Dermis microvascular lymphatic vessel endothelial cell (primary cell): ENCODE data around the gene MME. TPM values are rescaled to one million over a fixed set of nuclear protein-coding genes. Genes with fewer than 3 reads are reported as not detected.
"Not testable (repeated sequence)": the region's sequence is repeated elsewhere in the genome, so short reads cannot be mapped to it uniquely, and the experiment has no call there.

Experiments used
- DNase-seq, 2 donors: peaks; one replicate each; pipeline versions ENCODE4 v3.0.0 to v3.0.0-alpha.2; 2010; ENCODE audit warnings: low read depth in 2 of 2
- total RNA-seq: library from RNA; depleted of rRNA; stranded (reverse); fragments of >200 nt; gene quantifications from 2 replicates; pipeline ENCODE4 v1.2.1, GENCODE V29; 2014

The MME gene
- total RNA-seq, 1 donor from 2014 or later = 1.3 TPM

DNA sequence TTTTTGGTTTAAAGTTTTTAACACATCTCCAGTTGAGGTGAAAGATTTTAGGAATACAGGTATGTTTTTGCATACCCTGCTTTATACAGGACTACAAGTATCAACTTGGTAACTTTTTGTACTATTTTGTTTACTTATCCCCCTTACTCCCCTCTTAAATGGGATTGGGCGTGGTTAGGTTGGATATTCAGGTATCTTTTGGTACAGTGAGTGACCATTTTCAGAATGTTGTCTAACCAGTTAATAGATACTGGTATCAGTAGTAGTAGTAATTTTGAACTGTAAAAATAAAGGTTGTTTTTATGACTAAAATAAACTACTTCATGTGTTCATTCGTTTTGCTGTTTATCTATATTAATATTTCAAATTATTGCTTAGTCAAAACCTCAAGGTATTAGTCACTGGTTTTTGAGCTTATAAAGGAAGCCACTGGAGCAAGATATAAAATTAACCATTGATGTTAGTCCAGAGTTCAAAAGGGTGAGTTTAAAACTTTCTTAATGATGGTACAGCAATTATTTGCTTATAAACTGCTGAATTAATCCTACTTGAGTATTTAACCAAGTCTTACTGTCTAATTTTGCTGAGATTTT is 3.3 kb downstream of the MME start:
- DNase-seq = no peak

DNA sequence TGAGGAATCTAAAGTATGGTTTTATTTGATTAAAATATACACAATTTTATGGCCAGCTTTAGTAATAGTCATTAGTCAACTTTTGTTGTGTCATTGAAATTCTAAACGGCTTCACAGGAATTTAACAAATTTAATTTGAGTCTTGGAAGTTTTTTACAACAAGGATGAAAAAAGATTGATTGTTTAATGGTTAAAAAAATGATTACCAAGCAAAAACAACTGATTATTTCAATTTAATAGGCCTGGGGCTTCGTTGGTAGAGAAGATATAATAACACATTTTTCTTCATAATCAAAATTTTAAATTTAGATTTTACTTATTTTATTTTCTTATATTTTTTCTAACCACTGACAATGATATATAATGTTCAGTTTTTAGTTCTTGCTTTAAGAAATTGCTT is 4.4 kb downstream of the MME start:
- DNase-seq = no peak

DNA sequence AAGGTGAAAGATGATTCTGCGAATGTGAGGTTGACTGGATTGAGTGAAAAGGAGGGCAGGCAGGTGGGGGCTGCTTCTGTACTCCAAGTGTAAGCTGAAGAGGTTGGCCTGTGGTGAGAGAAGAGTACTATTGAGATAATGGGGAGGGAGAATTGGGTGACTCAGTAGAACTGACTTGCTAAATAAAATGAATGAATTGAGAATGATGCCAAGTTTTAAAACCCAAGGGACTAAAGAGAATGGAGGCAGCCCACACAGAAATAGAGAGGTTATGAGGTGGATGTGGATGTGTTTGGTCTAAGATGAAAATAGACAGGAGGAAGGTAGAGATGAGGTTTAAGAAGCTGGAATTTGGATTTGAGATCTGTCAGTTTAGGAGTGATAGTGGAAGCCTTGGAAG is 5.9 kb downstream of the MME start:
- DNase-seq = no peak

DNA sequence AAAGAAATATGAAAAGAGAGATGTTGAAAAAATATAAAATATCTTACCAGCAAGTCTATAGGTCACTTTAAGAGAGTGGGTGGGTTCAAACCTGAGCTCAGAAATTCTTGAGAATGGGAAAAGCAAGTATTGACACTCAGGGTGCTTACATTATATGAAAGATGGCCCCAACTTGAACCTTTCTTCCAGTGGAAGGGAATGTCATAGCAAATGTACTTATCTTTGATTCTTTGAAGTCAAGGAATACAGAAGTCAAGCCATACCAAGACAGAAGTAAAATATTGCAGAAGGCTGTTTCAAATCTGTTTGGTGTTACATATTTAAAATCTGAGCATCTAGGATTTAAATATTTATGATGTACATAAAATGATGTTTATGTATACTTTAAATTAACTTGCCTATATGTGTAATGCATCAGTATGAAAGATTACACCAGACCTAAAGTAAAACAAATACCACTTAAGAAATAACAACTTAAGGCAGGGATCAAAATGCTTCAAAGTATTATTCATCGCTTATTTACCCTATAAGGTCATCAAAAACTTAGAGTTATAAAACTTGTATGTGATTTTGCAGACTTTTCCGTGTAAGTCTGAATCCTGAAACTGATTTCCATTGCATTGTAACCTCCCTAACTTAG is 8.7 kb downstream of the MME start:
- DNase-seq = no peak

DNA sequence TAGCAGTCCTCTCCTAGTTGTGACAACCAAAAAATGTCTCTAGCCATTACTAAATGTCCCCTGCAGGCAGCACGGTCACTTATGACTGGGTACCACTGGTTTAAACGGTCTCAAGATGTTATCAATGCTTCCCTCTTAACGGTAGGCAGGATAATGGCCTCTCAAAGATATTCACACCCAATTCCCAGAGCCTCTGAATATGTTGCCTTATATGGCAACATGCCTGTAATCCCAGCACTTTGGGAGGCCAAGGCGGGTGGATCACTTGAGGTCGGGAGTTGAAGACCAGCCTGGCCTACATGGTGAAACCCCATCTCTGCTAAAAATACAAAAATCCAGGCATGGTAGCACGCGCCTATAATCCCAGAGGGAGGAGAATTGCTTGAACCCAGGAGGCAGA is 9.4 kb downstream of the MME start:
- DNase-seq = no peak

DNA sequence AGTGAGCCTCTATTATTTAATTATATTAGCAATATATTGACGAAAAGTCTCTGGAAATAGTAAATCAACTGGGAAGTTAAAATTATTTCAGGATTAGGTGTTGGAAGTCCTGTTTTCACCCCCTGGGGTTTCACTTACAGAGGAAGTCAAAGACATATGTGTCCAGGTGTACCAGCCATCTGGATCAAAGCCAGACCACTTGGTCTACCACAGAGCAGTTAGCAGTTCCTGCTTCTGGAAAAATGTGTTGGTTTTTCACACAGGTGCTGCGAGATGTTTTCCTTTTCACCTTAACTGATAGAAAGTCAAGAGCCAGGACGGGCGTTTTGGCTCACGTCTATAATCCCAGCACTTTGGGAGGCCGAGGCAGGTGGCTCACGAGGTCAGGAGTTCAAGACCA is 13.1 kb downstream of the MME start:
- DNase-seq = no peak

DNA sequence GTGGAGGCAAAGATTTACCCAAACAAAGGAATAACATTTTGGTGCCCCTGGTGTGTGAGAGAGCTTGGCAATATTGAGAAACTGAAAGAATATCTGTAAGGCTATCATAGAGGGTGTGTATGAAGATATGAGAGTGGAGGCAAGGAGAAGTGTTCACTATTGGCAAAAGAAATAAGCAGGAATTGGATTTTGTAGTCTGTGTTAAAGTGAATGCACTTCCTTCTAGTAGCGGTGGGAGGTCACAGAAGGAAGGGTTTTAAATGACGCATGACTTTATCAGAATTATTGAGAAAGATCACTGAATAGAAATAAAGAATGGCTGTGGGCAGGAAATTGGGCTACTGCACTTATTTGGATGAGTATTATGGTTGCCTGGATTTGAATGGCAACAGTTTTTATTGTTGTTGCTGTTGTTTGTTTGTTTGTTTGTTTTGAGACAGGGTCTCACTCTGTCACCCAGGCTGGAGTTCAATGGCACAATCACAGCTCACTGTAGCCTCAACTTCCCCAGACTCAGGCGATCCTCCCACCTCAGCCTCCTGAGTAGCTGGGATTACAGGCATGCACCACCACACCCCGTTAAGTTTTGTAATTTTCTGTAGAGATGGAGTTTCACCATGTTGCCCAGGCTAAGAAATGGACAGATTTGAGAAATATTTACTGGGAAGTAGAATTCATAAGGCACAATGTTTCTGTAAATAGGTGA is 16.3 kb downstream of the MME start:
- no peak for DNase-seq

DNA sequence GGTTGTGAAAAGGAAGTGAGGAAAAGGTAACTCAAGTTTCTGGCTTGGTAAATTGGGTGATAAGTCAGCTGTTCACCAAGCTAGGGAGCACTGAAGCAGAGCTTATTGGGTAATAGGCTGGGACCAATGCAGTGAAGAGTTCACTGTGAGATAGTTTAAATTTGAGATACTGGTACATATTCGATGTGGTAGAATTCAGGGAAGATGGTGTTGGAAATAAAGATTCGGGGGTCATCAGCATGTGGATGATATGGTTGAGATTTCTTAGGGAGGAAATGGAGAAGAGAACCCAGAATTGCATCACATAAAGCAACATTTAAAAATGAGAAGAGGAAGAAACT is 16.9 kb downstream of the MME start:
- no peak for DNase-seq

DNA sequence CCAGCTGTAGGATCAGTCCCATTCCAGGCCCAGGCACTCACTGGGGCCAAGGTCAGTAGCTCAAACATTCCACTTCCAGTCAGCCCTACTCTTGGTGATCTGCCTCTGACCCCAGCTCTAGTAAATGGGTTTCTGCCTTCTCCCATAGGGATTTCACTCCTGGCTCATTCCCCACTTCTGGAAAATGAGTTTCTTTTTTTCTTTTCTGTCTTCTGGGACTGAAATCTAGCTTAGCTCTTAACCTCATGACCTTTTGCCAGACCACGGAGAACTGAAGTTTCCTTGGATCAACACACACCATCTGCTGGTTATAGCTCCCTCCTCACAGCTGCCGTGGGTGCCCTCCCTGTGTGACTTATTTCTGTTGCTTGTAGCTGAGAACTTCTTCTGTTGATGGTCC is 21.3 kb downstream of the MME start:
- no peak for DNase-seq

DNA sequence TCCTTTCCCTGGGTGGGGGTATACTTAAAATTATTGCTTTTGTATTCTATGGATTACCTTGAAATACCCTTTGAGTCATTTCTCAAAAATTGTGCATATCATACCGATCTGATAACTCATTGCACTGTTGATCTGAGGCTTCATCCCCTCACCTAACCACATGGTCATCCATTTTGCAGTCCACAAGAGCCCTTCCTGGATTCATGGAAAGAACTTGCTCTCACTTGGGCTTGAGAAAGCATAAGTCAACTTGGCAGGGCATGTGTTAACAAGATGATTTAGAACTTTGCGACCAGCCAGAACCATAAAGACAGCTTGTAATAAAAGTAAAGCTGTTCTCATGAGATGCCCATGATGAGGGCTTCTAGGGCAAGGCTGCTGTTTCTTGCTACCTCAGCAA is 22.2 kb downstream of the MME start:
- DNase-seq = no peak

DNA sequence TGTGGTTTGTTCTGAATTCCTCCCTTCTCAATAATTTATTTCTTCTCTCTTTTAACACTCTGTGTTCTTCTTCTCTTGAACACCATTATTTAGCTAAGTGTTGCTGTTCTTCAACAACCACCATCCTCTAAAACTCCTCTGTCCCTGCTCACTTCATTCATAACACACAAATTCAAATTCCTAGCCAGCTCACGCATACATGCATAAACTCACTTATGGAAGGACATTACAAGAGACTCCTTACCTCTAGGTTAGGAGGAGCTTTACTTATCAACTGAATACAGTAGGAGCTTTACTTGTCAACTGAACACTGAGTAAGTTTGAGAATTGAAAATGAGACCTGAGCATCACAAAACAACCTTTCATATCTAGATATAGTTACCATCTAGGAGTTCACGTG is 23.6 kb downstream of the MME start:
- no peak for DNase-seq

DNA sequence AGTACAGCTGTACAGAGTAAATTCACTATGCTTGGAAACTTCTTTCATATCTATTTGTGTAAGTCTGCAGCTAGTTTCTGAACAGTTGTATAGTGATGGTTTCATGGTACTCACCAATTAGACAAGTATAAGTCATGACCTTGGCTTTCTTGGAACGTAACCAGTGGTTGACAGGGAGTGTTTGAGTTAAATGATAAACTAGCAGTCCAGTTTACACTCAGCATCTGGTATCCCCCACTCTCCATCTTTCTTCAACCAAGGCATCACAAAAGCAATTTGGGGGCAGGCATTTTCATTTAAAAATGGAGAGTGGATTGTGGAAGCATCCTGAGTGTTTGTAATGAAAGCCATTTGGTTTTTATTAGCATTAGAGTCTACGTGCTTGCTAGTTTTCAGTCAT is 26.0 kb downstream of the MME start:
- DNase-seq = no peak

DNA sequence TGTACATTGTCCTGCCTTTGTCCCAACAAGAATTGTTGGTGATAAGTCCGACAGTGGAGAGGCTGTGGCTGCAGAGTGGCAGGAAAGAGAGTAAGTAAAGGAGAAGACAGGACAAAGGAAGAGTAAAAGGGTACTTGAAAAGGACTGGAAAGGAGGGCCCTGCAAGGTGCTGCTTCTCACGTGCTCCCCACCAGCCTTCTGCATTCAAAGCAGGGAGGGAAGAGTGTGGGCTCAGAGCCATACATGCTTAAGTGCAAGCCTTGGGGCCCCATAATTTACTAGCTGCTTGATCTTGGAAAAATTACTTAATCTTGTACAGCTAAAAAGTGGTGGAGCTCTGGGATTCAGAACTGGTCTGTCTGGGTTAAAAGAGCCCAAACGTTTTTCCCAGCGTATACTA is 29.9 kb downstream of the MME start:
- no peak for DNase-seq

DNA sequence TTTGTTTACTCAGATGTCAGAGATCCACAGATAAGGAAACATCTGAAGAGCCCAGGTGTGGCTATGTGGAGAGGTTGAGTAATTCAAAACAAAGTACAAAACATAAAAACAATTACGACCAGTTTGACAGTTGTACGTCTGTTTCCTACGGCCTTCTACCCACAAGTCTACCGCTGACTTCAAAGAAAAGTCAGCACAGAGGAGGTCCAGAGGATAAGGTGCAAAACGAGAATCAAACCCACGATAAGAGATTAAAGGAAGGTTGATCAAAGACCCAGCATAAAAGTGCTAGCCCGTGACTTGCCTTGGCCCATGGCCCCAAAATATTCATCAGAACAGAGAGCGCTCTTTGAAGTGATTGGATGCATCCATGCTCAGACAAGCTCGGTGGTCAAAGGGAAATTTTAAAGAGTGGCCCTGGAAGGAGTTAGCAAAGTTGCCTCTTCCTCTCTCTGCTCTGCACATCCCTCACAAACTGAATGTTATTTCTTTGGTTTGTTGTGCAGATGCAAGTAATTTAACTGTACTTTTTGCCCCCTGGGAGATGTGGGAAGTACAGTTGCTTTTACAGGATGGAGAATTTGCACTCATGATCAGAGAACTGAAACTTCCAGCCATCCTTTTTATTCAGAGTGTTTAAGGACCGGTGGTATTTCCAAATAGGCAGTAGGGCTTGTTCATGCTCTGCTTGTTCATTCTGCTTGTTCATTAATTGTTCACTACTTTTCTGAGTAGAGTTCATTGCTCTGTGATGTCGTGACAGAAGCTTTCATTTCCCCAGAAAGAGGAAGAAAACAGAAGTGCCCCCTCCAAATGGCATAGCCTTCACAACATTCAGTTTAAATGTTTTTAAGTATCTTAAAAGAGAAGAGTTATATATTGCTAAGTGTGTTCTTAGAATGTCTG is 31.1 kb downstream of the MME start:
- DNase-seq = no peak

DNA sequence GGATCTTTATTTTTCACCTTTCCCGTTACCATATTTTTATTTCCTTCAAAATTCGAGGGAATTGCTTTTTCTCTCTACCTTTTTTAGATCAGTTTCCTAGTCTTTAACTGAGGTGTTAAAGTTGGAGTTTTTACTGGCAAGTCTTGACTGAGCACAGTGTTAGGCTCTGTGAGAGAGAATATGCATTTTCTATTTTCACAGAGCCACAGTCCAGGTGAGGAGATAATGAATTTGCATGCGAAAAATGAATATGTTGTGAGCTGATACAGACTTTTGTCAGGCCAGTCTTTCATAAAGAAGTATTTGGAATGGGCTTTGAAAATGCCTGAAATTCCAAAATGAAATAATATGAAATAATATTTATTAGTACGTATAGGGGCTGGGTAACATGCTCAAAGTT is 31.9 kb downstream of the MME start:
- no peak for DNase-seq

DNA sequence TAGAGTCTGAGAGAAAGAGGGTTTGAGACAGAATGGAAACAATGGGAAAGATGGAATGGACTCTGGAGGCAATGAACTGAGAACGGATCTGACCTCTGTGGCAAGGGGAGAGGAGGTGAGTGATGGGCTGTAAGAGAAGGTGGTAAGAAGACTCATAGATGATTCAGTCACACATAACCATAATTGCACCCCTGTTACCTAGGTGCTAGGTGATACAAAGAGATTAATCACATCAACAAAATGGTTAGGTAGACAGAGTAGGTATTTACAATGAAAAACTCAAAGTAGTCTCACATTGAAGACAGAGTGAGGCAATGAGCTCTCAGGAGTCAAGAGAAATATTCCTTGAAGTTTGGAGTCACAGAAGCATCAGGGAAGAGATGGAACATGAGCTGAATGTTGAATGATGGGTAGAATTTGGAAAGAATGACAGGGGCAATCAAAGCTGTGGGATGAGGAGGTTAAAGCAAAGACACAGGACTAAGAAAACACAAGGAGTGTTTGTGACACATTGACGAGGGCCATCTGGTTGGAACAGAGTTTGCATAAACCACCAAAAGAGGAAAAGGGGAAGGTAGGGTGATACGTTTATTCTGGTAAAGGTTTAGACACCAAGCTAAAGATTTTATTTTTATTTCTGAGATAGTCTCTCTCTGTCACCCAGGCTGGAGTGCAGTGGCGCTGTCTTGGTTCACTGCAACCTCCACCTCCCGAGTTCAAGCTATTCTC is 32.7 kb downstream of the MME start:
- DNase-seq = no peak

DNA sequence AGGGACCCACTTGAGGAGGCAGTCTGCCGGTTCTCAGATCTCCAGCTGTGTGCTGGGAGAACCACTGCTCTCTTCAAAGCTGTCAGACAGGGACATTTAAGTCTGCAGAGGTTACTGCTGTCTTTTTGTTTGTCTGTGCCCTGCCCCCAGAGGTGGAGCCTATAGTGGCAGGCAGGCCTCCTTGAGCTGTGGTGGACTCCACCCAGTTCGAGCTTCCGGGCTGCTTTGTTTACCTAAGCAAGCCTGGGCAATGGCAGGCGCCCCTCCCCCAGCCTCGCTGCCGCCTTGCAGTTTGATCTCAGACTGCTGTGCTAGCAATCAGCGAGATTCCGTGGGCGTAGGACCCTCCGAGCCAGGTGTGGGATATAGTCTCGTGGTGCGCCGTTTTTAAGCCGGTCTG is 44.6 kb downstream of the MME start:
- DNase-seq = not testable (repeated sequence)

DNA sequence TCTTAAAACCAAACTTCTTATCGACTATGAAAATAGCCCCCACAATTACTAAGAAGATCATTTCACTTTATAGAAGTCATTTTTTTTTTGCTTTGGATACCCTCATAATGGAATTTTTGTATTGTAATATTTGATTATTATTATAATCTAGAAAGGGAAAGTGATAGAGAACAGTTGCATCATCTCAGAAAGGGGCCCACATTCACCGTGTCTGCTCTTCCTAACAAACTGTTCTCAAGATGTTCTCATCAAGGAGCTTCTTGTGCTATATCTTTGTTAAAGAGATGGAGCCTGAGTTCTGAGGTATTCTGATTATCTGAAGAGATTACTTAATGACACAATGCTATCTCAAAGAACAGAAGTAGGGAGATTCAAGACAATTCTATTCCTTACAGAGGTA is 49.3 kb downstream of the MME start:
- no peak for DNase-seq

DNA sequence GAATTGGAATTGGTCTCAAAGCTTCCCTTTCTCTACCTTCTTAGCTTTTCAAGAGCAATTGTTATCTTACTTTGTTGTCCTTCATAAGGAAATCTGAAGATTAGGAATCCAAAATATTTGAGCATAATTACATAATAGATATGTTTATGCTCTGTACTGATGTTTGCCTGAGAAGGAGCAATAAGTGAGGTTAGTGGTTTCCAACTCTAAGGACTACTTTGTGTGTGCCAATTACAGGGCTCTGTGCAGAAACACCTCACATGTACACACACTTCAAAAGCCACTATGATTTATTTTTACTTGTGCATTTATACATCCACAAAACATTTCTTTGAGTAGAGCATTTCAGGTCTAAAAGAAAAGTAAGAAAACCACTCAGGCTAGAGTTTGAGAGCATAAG is 49.9 kb downstream of the MME start:
- DNase-seq = no peak

DNA sequence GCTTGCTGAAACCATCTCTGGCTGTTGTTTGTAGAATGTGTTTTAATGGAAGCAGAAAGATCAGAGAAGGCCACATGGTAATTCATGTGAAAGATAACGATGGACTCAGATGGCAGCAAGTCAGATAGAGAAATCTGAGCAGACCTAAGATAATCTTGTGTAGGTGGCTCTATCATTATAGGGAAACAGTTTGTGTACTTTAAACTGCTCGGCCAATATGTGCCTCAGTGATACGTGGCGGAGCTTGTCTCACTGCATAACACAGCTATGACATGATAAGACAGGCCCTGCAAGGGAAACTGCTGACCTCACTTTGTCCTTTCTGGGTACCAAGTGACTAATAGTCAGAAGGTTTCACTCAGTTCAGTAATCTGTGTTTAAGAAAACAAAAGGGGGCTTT is 51.0 kb downstream of the MME start:
- DNase-seq = no peak

DNA sequence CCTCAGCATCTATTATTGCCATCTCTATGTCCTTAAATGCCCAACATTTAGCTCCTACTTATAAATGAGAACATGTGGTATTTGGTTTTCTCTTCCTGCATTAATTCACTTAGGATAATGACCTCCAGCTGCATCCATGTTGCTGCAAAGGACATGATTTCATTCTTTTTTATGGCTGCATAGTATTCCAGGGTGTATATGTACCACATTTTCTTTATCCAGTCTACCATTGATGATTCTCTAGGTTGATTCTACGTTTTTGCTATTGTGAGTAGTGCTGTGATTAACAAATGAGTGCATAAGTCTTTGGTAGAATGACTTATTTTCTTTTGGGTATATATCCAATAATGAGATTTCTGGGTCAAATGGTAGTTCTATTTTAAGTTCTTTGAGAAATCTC is 54.2 kb downstream of the MME start:
- DNase-seq = not testable (repeated sequence)

DNA sequence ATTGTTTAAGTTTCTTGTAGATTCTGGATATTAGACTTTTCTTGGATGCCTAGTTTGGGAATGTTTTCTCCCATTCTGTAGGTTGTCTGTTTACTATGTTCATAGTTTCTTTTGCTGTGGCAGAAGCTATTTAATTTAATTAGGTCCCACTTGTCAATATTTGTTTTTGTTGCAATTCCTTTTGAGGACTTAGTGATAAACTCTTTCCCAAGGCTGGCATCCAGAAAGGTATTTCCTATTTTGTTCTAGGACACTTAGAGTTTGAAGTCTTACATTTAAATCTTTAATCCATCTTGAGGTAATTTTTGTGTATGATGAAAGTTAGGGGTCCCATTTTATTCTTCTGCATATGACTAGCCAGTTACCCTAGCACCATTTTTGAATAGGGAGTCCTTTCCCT is 54.9 kb downstream of the MME start:
- no peak for DNase-seq
